Endodermal cell (in vitro differentiated cells): ENCODE results near the gene TNFAIP8L1. TPM values are rescaled to one million over a fixed set of nuclear protein-coding genes. Genes with fewer than 3 reads are reported as not detected.

ENCODE experiments used
- DNase-seq: peaks from one replicate; pipeline ENCODE4 v3.0.0-alpha.2; 2017
- H3K27ac ChIP-seq: 2 replicates; pipeline ENCODE4 v1.5.1; 2013; ENCODE audit warnings: mild to moderate bottlenecking, low read depth, low read length, moderate library complexity
- H3K27me3 ChIP-seq: 2 replicates; pipeline ENCODE4 v1.6.1; 2013; ENCODE audit warnings: mild to moderate bottlenecking, low read length, moderate library complexity; ENCODE audit not compliant: insufficient read depth, control insufficient read depth, poor library complexity, severe bottlenecking
- H3K36me3 ChIP-seq: 2 replicates; pipeline ENCODE4 v1.7.0; 2013; ENCODE audit warnings: mild to moderate bottlenecking, low read length, moderate library complexity; ENCODE audit not compliant: control insufficient read depth, insufficient read depth
- H3K4me1 ChIP-seq: one replicate; pipeline ENCODE4 v1.7.0; 2013; ENCODE audit warnings: low read length; ENCODE audit not compliant: control insufficient read depth, insufficient read depth
- H3K4me3 ChIP-seq: 2 replicates; pipeline ENCODE4 v1.5.1; 2013; ENCODE audit warnings: mild to moderate bottlenecking, low read length, moderate library complexity
- H3K9ac ChIP-seq: 2 replicates; pipeline ENCODE4 v1.6.1; 2013; ENCODE audit warnings: mild to moderate bottlenecking, low read length, moderate library complexity; ENCODE audit not compliant: poor library complexity, severe bottlenecking; ENCODE audit errors: extremely low read depth
- H3K9me3 ChIP-seq: 2 replicates; pipeline ENCODE4 v1.6.1; 2013; ENCODE audit warnings: mild to moderate bottlenecking, low read length, moderate library complexity; ENCODE audit not compliant: control insufficient read depth
- H3K27ac Mint-ChIP-seq: 2 replicates; pipeline ENCODE4 v1.8.0; 2020; ENCODE audit warnings: mixed read lengths
- H3K27me3 Mint-ChIP-seq: 2 replicates; pipeline ENCODE4 v1.8.0; 2021; ENCODE audit warnings: mild to moderate bottlenecking, mixed read lengths; ENCODE audit not compliant: insufficient read depth
- H3K36me3 Mint-ChIP-seq: 2 replicates; pipeline ENCODE4 v1.8.0; 2020; ENCODE audit warnings: low read depth, mixed read lengths
- H3K4me1 Mint-ChIP-seq: 2 replicates; pipeline ENCODE4 v1.8.0; 2020; ENCODE audit warnings: mixed read lengths
- H3K4me3 Mint-ChIP-seq: 2 replicates; pipeline ENCODE4 v1.8.0; 2020; ENCODE audit warnings: mild to moderate bottlenecking, moderate library complexity, mixed read lengths
- H3K9me3 Mint-ChIP-seq: 2 replicates; pipeline ENCODE4 v1.8.0; 2020; ENCODE audit warnings: mild to moderate bottlenecking, mixed read lengths
- CTCF ChIP-seq: fragments of 200-600 bp; sonication (generic); conservative IDR thresholded peaks from 2 replicates; pipeline ENCODE4 v1.5.0; 2021; ENCODE audit warnings: antibody characterized with exemption, mild to moderate bottlenecking
- WGBS, 2 experiments: methylation state at CpG; one replicate each; pipeline versions ENCODE4 v1.1.5 to v1.1.7; 2013; ENCODE audit warnings: missing lambda C conversion rate in 2 of 2, mixed read lengths in 1 of 2; ENCODE audit not compliant: insufficient coverage in 1 of 2, insufficient read length in 1 of 2; 5-methylcytosine and 5-hydroxymethylcytosine counted together
- total RNA-seq, 2 donors: library from RNA; stranded (reverse); fragmentation: NEBNext Ultra II Directional in 1 of 2; extraction: Animal tissue kit (Norgen Biotek cat#: 25700) in 1 of 2; gene quantifications; 2 replicates in 1 of 2; 3 replicates in 1 of 2; pipeline ENCODE4 v1.2.1, GENCODE V29; 2021

The TNFAIP8L1 gene
- total RNA-seq, 2 donors from 2014 or later = 18.1 to 25.5 TPM

- no peaks in the 10 kb centered on the region for H3K36me3 Mint-ChIP-seq
- no peak overlapping the region for H3K4me3 Mint-ChIP-seq
- TF ChIP-seq CTCF = peak; percentile 47
- peaks cover 21% of the 10 kb centered on the region for H3K27me3 Mint-ChIP-seq
- Histone ChIP-seq H3K9me3 (no peaks in the 10 kb centered on the region), H3K27ac (no peak overlapping the region), H3K4me3 (no peak overlapping the region), H3K9ac (no peak overlapping the region), H3K27me3 (peaks cover 7% of the 10 kb centered on the region), H3K4me1 (no peaks in the 10 kb centered on the region), H3K36me3 (no peaks in the 10 kb centered on the region)
- H3K9me3 Mint-ChIP-seq = no peaks in the 10 kb centered on the region
- 81 to 89% methylated on average over 2 to 11 of the region's 12 CpGs for WGBS, 2 experiments
- H3K27ac Mint-ChIP-seq = no peak overlapping the region
- peaks cover 3% of the 10 kb centered on the region for H3K4me1 Mint-ChIP-seq
- peak; percentile 80 for DNase-seq
Observed at GRCh38 chr19:4622695-4623421, 16.5 kb upstream of the TNFAIP8L1 start.

GRCh38 chr19:4624301-4624700 is 15.0 kb upstream of the TNFAIP8L1 start:
- Mint-ChIP-seq H3K4me1 (peaks cover 3% of the 10 kb centered on the region), H3K4me3 (no peak overlapping the region), H3K27ac (no peak overlapping the region), H3K36me3 (no peaks in the 10 kb centered on the region), H3K9me3 (no peaks in the 10 kb centered on the region), H3K27me3 (peaks cover 18% of the 10 kb centered on the region)
- TF ChIP-seq CTCF = no peak
- Histone ChIP-seq H3K36me3 (no peaks in the 10 kb centered on the region), H3K27me3 (no peaks in the 10 kb centered on the region), H3K4me3 (no peak overlapping the region), H3K9ac (no peak overlapping the region), H3K9me3 (no peaks in the 10 kb centered on the region), H3K4me1 (no peaks in the 10 kb centered on the region), H3K27ac (no peak overlapping the region)
- WGBS, 2 experiments = 86 to 100% methylated on average over 1 to 4 of the region's 5 CpGs
- no peak for DNase-seq

GRCh38 chr19:4624733-4625362 is 14.5 kb upstream of the TNFAIP8L1 start:
- no peaks in the 10 kb centered on the region for H3K9me3 ChIP-seq
- H3K27me3 Mint-ChIP-seq = peaks cover 13% of the 10 kb centered on the region
- TF ChIP-seq CTCF = peak; percentile 79
- H3K4me1 Mint-ChIP-seq = peaks cover 3% of the 10 kb centered on the region
- H3K9ac ChIP-seq = no peak overlapping the region
- no peaks in the 10 kb centered on the region for H3K4me1 ChIP-seq
- no peaks in the 10 kb centered on the region for H3K36me3 ChIP-seq
- H3K27ac Mint-ChIP-seq = no peak overlapping the region
- H3K27me3 ChIP-seq = no peaks in the 10 kb centered on the region
- H3K4me3 ChIP-seq = no peak overlapping the region
- H3K4me3 Mint-ChIP-seq = no peak overlapping the region
- WGBS, 2 experiments = 64 to 67% methylated on average over 3 to 6 of the region's 6 CpGs
- no peaks in the 10 kb centered on the region for H3K9me3 Mint-ChIP-seq
- DNase-seq = peak; percentile 88
- no peaks in the 10 kb centered on the region for H3K36me3 Mint-ChIP-seq
- no peak overlapping the region for H3K27ac ChIP-seq
